Spleen (tissue), 7 donors: ENCODE data around the gene BACH2.

Experiments
- CTCF ChIP-seq, 11 experiments: fragments of 200-600 bp in 7 of 11; fragments of 450-650 bp in 4 of 11; sonication (generic) in 4 of 11; IDR thresholded peaks in 8 of 11; conservative IDR thresholded peaks in 3 of 11; 1 replicate in 7 of 11; 2 replicates in 4 of 11; pipeline versions ENCODE4 v1.4.0 to v1.8.0; 2016 to 2021; ENCODE audit warnings: antibody characterized with exemption in 11 of 11, inconsistent platforms in 4 of 11, mild to moderate bottlenecking in 1 of 11
- POLR2A ChIP-seq, 3 donors: fragments of 450-650 bp; IDR thresholded peaks; one replicate each; pipeline ENCODE4 v1.5.1; 2017; ENCODE audit warnings: antibody characterized with exemption in 3 of 3, mild to moderate bottlenecking in 1 of 3
- POLR2AphosphoS5 ChIP-seq, 3 donors: sonication (generic); formaldehyde crosslinking; IDR thresholded peaks; one replicate each; pipeline ENCODE4 v1.5.1; 2017; ENCODE audit warnings: antibody characterized with exemption in 3 of 3
- donor health status: DM: no; HTN: no; CAD: no; lungs with moderate emphysema.
- donor health status: DM: no; HTN: no; CAD: no.
- donor health status: DM: no; HTN: no; CAD: no.

- TF ChIP-seq CTCF (IDR thresholded peaks at IDR 0.05 in 8 of 11, conservative IDR thresholded peaks at IDR 0.05 in 3 of 11) (no peak), POLR2AphosphoS5 (IDR thresholded peaks at IDR 0.05) (no peak), POLR2A (IDR thresholded peaks at IDR 0.05) (no peak)
Measured at GRCh38 chr6:90194371-90194841, 102.2 kb downstream of the BACH2 start.
